ENCODE results near the gene PRR36. TPM values are rescaled to one million over a fixed set of nuclear protein-coding genes. Genes with fewer than 3 reads are reported as not detected.

PRR36 gene
- total and polyA plus RNA-seq, 10 of the 15 experiments (the other 5 are each of a cell fraction or from before 2014, with no cell fraction given), result 0.04 TPM; not detected in 9

DNA sequence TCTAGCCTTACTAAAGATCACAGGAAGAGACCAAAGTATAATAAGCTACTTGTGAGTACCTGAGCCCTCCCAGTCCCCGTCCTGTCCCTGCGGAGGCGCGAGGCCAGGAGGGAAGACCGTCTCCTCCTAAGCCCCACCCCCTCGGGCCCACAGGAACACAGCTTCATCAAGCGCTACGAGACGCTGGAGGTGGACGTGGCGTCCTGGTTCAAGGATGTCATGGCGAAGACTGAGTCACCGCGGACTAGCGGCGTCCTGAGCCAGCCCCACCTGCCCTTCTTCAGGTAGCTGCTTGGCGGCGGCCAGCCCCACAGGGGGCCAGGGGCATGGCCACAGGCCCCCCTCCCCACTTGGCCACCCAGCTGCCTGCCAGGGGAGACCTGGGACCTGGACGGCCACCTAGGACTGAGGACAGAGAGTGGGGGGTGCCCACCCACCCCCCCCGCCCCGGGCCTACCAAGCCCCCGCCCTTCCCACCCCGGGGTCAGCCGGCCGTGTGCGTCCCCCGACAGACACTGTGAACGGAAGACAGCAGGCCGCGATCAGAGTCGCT, 38.0 kb upstream of the PRR36 start:
- ChIA-PET CTCF (no interaction called here), RAD21 (ENCODE audit: unreplicated experiment) (interaction anchor here (0.6 to 1.2 kb wide), 3 partner anchors 8 to 616 kb away, joined by 3 to 4 read pairs (median 3); partner anchors contain the start of gene SNAPC2), POLR2A (no interaction called here), SMC1A (ENCODE audit: uncharacterized antibody, unreplicated experiment) (no interaction called here)
- FAIRE-seq (no peak), ATAC-seq (no peak), DNase-seq (ENCODE audit: low read depth, low spot score) (no peak)
- Histone ChIP-seq H3K9me3 (replicated peaks; ENCODE audit: control insufficient read depth, insufficient read depth, low read length) (no peaks in the 10 kb centered on the region), H2AFZ (ENCODE audit: control insufficient read depth, low read depth, low read length) (no peak overlapping the region), H3K4me3 (no peak overlapping the region), H3K4me2 (ENCODE audit: control insufficient read depth, insufficient read depth) (no peak overlapping the region), H3K9ac (ENCODE audit: control insufficient read depth, insufficient read depth, low read length) (no peak overlapping the region), H3K4me1 (ENCODE audit: control insufficient read depth, insufficient read depth, low read length) (no peaks in the 10 kb centered on the region), H3K27me3 (replicated peaks in 1 of 2; ENCODE audit: control insufficient read depth in 2 of 2, insufficient read depth in 2 of 2, low read length in 1 of 2) (peaks cover 4 to 5% of the 10 kb centered on the region in 2 experiments; a peak in 3 of 4 replicates), H3K36me3 (ENCODE audit: control insufficient read depth in 2 of 2, insufficient read depth in 2 of 2, low read length in 1 of 2) (peaks cover 0 to 15% of the 10 kb centered on the region in 2 experiments; a peak in 3 of 4 replicates), H4K20me1 (ENCODE audit: control insufficient read depth, insufficient read depth) (no peaks in the 10 kb centered on the region), H3K27ac (ENCODE audit: control insufficient read depth, insufficient read depth) (no peak overlapping the region), H3K79me2 (ENCODE audit: control insufficient read depth, insufficient read depth, low read length) (peaks cover 3% of the 10 kb centered on the region)
- no TSS peak for BruUV-seq (replicated peaks)
- 94% methylated on average over 18 of the region's 31 CpGs for WGBS (ENCODE audit: insufficient coverage, insufficient replicate concordance, low lambda C conversion rate, missing lambda C conversion rate)
- TF ChIP-seq SRF (IDR thresholded peaks at IDR 0.05; ENCODE audit: low read depth in 2 of 2, low read length in 2 of 2) (no peak), RELA (IDR thresholded peaks at IDR 0.05; ENCODE audit: borderline replicate concordance, partially characterized antibody) (no peak), NFIC (IDR thresholded peaks at IDR 0.05; ENCODE audit: low read depth, low read length) (no peak), POLR2A (IDR thresholded peaks at IDR 0.05; ENCODE audit: low read depth, low read length) (0 out of 2 replicates have a peak, but pooled peaks have one; percentile 6)
- in situ Hi-C loops (cut with MboI), result no loop called here
- intact Hi-C loops (cut with micrococcal nuclease; ENCODE audit: unreplicated experiment), result no loop called here

DNA sequence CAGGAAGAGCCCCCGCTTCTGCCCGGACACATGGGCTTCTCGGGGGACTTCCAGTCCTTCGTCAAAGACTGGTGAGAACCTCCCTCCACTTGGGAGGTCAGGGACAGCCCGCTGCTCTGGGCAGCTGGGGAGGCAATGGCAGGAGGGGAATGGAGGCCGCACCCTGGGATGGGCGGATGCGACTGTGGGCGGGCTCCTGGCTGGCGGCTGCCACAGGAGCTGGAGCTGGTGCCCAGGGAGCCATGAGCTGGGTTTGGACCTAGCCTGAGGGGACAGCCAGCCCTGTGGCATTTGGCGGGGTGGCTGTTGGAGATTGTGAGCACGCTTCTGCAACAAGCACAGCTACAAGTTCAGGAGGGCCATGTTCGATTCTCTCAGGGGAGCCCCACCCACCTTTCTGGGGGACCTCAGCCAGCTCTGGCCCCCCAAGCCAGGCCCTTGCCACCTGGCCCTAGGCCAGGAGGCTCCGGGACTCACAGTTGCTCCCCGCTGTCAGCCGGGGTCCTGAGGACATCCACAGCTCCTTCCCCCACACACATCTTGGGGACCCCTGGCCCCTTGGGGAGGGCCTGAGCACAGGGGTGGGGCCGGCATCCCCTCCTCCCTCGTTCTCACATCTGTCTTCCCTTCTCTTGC, 37.4 kb upstream of the PRR36 start:
- no peak for FAIRE-seq
- Histone ChIP-seq H2AFZ (ENCODE audit: control insufficient read depth, low read depth, low read length) (no peak overlapping the region), H3K79me2 (ENCODE audit: control insufficient read depth, insufficient read depth, low read length) (peaks cover 5% of the 10 kb centered on the region), H3K27me3 (replicated peaks in 1 of 2; ENCODE audit: control insufficient read depth in 2 of 2, insufficient read depth in 2 of 2, low read length in 1 of 2) (peaks cover 0 to 2% of the 10 kb centered on the region in 2 experiments; a peak in 1 of 4 replicates), H3K9me3 (replicated peaks; ENCODE audit: control insufficient read depth, insufficient read depth, low read length) (no peaks in the 10 kb centered on the region), H4K20me1 (ENCODE audit: control insufficient read depth, insufficient read depth) (no peaks in the 10 kb centered on the region), H3K9ac (ENCODE audit: control insufficient read depth, insufficient read depth, low read length) (no peak overlapping the region), H3K36me3 (ENCODE audit: control insufficient read depth in 2 of 2, insufficient read depth in 2 of 2, low read length in 1 of 2) (peaks cover 0 to 16% of the 10 kb centered on the region in 2 experiments; a peak in 3 of 4 replicates), H3K27ac (ENCODE audit: control insufficient read depth, insufficient read depth) (no peak overlapping the region), H3K4me2 (ENCODE audit: control insufficient read depth, insufficient read depth) (no peak overlapping the region), H3K4me3 (no peak overlapping the region), H3K4me1 (ENCODE audit: control insufficient read depth, insufficient read depth, low read length) (no peaks in the 10 kb centered on the region)
- POLR2A ChIA-PET, result no interaction called here
- 92% methylated on average over 18 of the region's 18 CpGs for WGBS (ENCODE audit: insufficient coverage, insufficient replicate concordance, low lambda C conversion rate, missing lambda C conversion rate)
- BruUV-seq (replicated peaks), result no TSS peak
- DNase-seq (ENCODE audit: low read depth, low spot score), result no peak
- CTCF ChIA-PET, result no interaction called here
- no peak for ATAC-seq
- RAD21 ChIA-PET (ENCODE audit: unreplicated experiment), result interaction anchor here (0.9 to 1.2 kb wide), 2 partner anchors 9 to 32 kb away, joined by 3 to 4 read pairs; partner anchors contain the start of gene SNAPC2
- SMC1A ChIA-PET (ENCODE audit: uncharacterized antibody, unreplicated experiment), result no interaction called here
- in situ Hi-C loops (cut with MboI) (no loop called here), intact Hi-C loops (cut with micrococcal nuclease; ENCODE audit: unreplicated experiment) (no loop called here)
- TF ChIP-seq, protein P1, sequence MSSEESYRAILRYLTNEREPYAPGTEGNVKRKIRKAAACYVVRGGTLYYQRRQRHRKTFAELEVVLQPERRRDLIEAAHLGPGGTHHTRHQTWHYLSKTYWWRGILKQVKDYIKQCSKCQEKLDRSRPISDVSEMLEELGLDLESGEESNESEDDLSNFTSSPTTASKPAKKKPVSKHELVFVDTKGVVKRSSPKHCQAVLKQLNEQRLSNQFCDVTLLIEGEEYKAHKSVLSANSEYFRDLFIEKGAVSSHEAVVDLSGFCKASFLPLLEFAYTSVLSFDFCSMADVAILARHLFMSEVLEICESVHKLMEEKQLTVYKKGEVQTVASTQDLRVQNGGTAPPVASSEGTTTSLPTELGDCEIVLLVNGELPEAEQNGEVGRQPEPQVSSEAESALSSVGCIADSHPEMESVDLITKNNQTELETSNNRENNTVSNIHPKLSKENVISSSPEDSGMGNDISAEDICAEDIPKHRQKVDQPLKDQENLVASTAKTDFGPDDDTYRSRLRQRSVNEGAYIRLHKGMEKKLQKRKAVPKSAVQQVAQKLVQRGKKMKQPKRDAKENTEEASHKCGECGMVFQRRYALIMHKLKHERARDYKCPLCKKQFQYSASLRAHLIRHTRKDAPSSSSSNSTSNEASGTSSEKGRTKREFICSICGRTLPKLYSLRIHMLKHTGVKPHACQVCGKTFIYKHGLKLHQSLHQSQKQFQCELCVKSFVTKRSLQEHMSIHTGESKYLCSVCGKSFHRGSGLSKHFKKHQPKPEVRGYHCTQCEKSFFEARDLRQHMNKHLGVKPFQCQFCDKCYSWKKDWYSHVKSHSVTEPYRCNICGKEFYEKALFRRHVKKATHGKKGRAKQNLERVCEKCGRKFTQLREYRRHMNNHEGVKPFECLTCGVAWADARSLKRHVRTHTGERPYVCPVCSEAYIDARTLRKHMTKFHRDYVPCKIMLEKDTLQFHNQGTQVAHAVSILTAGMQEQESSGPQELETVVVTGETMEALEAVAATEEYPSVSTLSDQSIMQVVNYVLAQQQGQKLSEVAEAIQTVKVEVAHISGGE (CRISPR knock-in tag; IDR thresholded peaks at IDR 0.05), result no peak
- TF ChIP-seq, protein P2, sequence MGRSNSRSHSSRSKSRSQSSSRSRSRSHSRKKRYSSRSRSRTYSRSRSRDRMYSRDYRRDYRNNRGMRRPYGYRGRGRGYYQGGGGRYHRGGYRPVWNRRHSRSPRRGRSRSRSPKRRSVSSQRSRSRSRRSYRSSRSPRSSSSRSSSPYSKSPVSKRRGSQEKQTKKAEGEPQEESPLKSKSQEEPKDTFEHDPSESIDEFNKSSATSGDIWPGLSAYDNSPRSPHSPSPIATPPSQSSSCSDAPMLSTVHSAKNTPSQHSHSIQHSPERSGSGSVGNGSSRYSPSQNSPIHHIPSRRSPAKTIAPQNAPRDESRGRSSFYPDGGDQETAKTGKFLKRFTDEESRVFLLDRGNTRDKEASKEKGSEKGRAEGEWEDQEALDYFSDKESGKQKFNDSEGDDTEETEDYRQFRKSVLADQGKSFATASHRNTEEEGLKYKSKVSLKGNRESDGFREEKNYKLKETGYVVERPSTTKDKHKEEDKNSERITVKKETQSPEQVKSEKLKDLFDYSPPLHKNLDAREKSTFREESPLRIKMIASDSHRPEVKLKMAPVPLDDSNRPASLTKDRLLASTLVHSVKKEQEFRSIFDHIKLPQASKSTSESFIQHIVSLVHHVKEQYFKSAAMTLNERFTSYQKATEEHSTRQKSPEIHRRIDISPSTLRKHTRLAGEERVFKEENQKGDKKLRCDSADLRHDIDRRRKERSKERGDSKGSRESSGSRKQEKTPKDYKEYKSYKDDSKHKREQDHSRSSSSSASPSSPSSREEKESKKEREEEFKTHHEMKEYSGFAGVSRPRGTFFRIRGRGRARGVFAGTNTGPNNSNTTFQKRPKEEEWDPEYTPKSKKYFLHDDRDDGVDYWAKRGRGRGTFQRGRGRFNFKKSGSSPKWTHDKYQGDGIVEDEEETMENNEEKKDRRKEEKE (IDR thresholded peaks at IDR 0.05), result no peak
- no peak for TF ChIP-seq CBX3 (IDR thresholded peaks at IDR 0.05; ENCODE audit: borderline replicate concordance, low read depth)
- no peak for TF ChIP-seq WRNIP1 (IDR thresholded peaks at IDR 0.05; ENCODE audit: borderline replicate concordance, low read depth, low read length)
- TF ChIP-seq KDM1A (IDR thresholded peaks at IDR 0.05; ENCODE audit: borderline replicate concordance), result no peak
- TF ChIP-seq SIN3A (IDR thresholded peaks at IDR 0.05; ENCODE audit: low read depth, low read length), result no peak
- no peak for TF ChIP-seq TBL1XR1 (IDR thresholded peaks at IDR 0.05; ENCODE audit: low read depth, low read length)
